Kidney (tissue), 14 donors: ENCODE measurements around the gene SLC7A7. TPM values are rescaled to one million over a fixed set of nuclear protein-coding genes. Genes with fewer than 3 reads are reported as not detected.

ENCODE experiments used
- DNase-seq, 5 donors: peaks; one replicate each; pipeline ENCODE4 v3.0.0-alpha.2; 2013 to 2020
- FAIRE-seq: peaks from 2 replicates; lab custom pipeline; 2012; peaks lifted over from hg19 to GRCh38; lab: Jason Lieb, UNC
- H3K27ac ChIP-seq, 2 donors: one replicate each; pipeline ENCODE4 v1.7.0; 2013; ENCODE audit warnings: low read depth in 2 of 2, low read length in 2 of 2, inconsistent platforms in 1 of 2
- H3K27me3 ChIP-seq: one replicate; pipeline ENCODE4 v1.7.1; 2013; ENCODE audit warnings: low read length, inconsistent platforms; ENCODE audit not compliant: control insufficient read depth, insufficient read depth
- H3K36me3 ChIP-seq, 3 donors: one replicate each; pipeline versions ENCODE4 v1.7.0 to v1.7.1; 2013; ENCODE audit warnings: low read length in 3 of 3, control low read depth in 1 of 3, inconsistent platforms in 1 of 3; ENCODE audit not compliant: insufficient read depth in 3 of 3, control insufficient read depth in 2 of 3
- H3K4me1 ChIP-seq, 3 donors: one replicate each; pipeline versions ENCODE4 v1.7.0 to v1.7.1; 2013; ENCODE audit warnings: low read length in 3 of 3, inconsistent platforms in 1 of 3, low read depth in 1 of 3; ENCODE audit not compliant: control insufficient read depth in 2 of 3, insufficient read depth in 2 of 3
- H3K4me3 ChIP-seq, 3 donors: one replicate each; pipeline versions ENCODE4 v1.7.0 to v1.8.1; 2013; ENCODE audit warnings: low read length in 3 of 3, control low read depth in 1 of 3, inconsistent platforms in 1 of 3
- H3K9ac ChIP-seq, 3 donors: one replicate each; pipeline versions ENCODE4 v1.7.0 to v1.7.1; 2013; ENCODE audit warnings: low read length in 3 of 3, control low read depth in 1 of 3, inconsistent platforms in 1 of 3
- H3K9me3 ChIP-seq, 3 donors: one replicate each; pipeline versions ENCODE4 v1.7.0 to v1.7.1; 2013; ENCODE audit warnings: low read length in 3 of 3, control low read depth in 1 of 3, inconsistent platforms in 1 of 3; ENCODE audit not compliant: control insufficient read depth in 2 of 3, insufficient read depth in 1 of 3
- CTCF ChIP-seq: IDR thresholded peaks from 3 replicates; pipeline ENCODE4 v1.5.1; 2012; ENCODE audit warnings: mild to moderate bottlenecking, moderate library complexity, borderline replicate concordance; ENCODE audit not compliant: insufficient read depth; ENCODE audit errors: extremely low read depth
- intact Hi-C: fragments of 100-400 bp; cut with DNase I; formaldehyde crosslinking; loops from one replicate; pipeline ENCODE4 v1.11.1; 2022
- polyA plus RNA-seq: library from polyadenylated mRNA; stranded (reverse); fragments of 350-450 nt; fragmentation: Illumina TruSeq; extraction: RNeasy Lipid Tissue Mini Kit (QIAGEN cat#74804); gene quantifications from one replicate; pipeline ENCODE4 v1.2.3, GENCODE V29; 2014; ENCODE audit warnings: low read depth, low replicate concordance; ENCODE audit not compliant: insufficient read depth
- total RNA-seq: library from RNA; stranded (reverse); fragmentation: NEBNext Ultra II Directional; extraction: Animal tissue kit (Norgen Biotek cat#: 25700); gene quantifications from one replicate; pipeline ENCODE4 v1.2.1, GENCODE V29; 2021
- donor health status: control.
- donor health status: control.
- donor health status: control.
- donor health status: control.
- donor health status: control.
- donor health status: DM: yes; HTN: yes; CAD: no.
- donor health status: Normal renal cell carcinoma (clear cell type).

The SLC7A7 gene
- total and polyA plus RNA-seq, 2 donors from 2014 or later, result 26.6 to 235 TPM

- no peaks in the 10 kb centered on the region for H3K9me3 ChIP-seq
- no peaks in the 10 kb centered on the region for H3K27me3 ChIP-seq
- intact Hi-C loops, result no loop called here
- peaks cover 0 to 12% (median 8%) of the 10 kb centered on the region in 3 donors for H3K4me1 ChIP-seq
- peaks cover 32 to 41% (median 32%) of the 10 kb centered on the region in 3 donors for H3K36me3 ChIP-seq
- no peak overlapping the region for H3K27ac ChIP-seq
- no peak overlapping the region for H3K4me3 ChIP-seq
- FAIRE-seq (no peak), DNase-seq (no peak)
- no peak for TF ChIP-seq CTCF
- no peak overlapping the region for H3K9ac ChIP-seq
Measured at GRCh38 chr14:22768947-22769346, 46.3 kb downstream of the SLC7A7 start.

- no peak for TF ChIP-seq CTCF
- H3K27me3 ChIP-seq, result no peaks in the 10 kb centered on the region
- peak overlapping the region; percentile 19 to 87 (median 68) for H3K9ac ChIP-seq
- H3K4me1 ChIP-seq, result peaks cover 0 to 12% (median 8%) of the 10 kb centered on the region in 3 donors
- peak overlapping the region; percentile 78 to 99 (median 79) for H3K4me3 ChIP-seq
- H3K9me3 ChIP-seq, result peaks cover 0 to 3% (median 0%) of the 10 kb centered on the region in 3 donors
- no peak for DNase-seq
- H3K27ac ChIP-seq, result peak overlapping the region in 1 of 2 donors; percentile 90
- H3K36me3 ChIP-seq, result peaks cover 26 to 31% (median 26%) of the 10 kb centered on the region in 3 donors
- intact Hi-C loops, result no loop called here
- FAIRE-seq, result no peak
Measured at GRCh38 chr14:22767323-22767589, 48.0 kb downstream of the SLC7A7 start.

- peak; percentile 55 for FAIRE-seq
- Histone ChIP-seq H3K4me1 (peaks cover 0 to 12% (median 8%) of the 10 kb centered on the region in 3 donors), H3K9me3 (peaks cover 0 to 5% (median 0%) of the 10 kb centered on the region in 3 donors), H3K36me3 (peaks cover 26 to 31% (median 26%) of the 10 kb centered on the region in 3 donors), H3K9ac (peak within 1 kb of the TSS; percentile 68 to 92 (median 87)), H3K27ac (peak within 1 kb of the TSS; percentile 74 to 90), H3K27me3 (no peaks in the 10 kb centered on the region), H3K4me3 (peak within 1 kb of the TSS; percentile 78 to 99 (median 79))
- no peak for TF ChIP-seq CTCF
- intact Hi-C loops, result no loop called here
- DNase-seq, result peak; percentile 97 to 99 (median 99)
Measured at GRCh38 chr14:22766457-22767322, 48.5 kb downstream of the SLC7A7 start, which contains the start of gene OXA1L. TSS of gene OXA1L (plus strand) at chr14:22766688. CDS start at chr14:22766702, 14 bp downstream.
